Dedifferentiated amniotic fluid mesenchymal stem cell (primary cell): ENCODE measurements around the gene SECISBP2L.

Experiments
- DNase-seq: peaks from one replicate; pipeline ENCODE4 v3.0.0-alpha.2; 2016; ENCODE audit errors: extremely low spot score

Gene SECISBP2L

DNA sequence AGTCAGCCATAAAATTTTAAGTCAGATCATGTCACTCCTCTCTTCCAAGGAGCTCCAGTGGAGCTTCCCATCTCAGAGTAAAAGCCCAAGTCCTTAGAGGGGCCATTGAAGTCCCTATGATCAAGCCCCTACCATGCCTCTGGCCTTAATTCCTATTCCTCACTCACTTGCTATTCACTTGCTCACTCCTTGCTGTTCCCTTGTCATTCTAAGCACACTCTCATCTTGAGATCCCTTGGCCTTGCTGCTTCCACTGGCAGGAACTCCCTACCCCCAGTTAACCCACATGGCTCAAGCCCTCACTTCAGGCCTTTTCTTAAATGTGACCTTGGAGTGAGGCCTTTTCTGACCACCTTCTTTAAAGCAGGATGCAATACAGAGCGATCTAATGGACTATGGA is 12.3 kb upstream of the SECISBP2L start:
- DNase-seq = no peak

GRCh38 chr15:49055630-49056029 is 9.4 kb upstream of the SECISBP2L start:
- no peak for DNase-seq

- DNase-seq = no peak
Observed at GRCh38 chr15:49052662-49053061, 6.4 kb upstream of the SECISBP2L start.

- DNase-seq = no peak
Observed at GRCh38 chr15:49047456-49047855, 1.2 kb upstream of the SECISBP2L start.

- no peak for DNase-seq
Observed at GRCh38 chr15:49045751-49046219, 461 bp downstream of the SECISBP2L start.

DNA sequence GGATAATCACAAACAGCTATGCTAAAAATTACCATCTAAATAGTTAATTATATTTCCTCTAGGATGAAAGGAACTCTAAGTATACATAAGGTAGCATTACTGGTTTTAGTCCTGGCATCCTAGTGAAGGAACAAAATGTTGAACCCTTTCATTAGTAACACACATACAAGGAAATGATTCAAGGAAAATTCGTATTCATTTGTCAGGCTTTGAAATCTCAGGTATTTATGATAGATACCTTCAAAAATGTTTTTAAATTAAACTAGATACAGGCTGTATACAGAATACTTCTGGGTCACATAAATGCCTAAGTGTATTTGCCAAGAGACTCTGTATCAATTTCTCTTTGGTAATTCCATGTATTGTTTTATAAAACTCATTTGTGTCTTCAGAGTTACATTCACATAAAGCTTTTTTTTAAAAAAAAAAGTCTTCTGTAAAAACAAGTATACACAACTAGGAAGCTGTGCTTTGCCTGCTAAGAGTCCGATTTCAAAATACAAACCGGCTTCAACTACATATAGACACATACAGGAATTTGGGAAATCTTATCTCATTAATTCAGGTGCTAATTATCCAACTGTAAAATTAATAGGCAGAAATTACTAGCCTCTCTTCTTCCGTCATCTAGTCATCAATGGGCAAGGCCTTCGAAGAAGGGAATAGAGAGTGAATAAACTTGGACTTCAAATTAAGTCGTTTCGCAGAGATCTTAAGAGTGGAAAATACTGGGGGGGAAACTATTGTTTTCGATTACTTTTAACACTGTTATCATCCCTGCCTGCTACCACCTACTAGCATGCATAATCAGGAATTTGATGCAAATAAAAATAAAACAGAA is 1.3 kb downstream of the SECISBP2L start:
- DNase-seq = no peak

DNA sequence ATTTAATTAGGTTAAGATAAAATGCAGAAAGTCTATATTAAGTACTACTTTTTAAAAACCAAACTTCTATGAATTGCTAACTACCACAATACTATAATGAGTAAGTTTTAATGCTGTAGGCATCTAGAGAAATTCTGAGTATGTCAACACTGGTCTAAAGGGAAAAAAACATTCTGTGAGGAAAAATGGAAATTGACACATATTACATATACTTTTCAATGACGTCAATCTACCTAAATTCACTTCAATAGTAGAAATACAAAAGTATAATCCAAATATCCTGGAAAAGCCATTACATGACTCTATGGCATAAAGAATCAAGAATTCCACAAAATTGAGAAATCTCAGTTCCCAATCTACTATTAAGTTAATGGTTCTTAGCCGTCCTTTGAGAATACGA is 2.2 kb downstream of the SECISBP2L start:
- DNase-seq = no peak

- no peak for DNase-seq
Observed at GRCh38 chr15:49042165-49042564, 4.1 kb downstream of the SECISBP2L start.

- no peak for DNase-seq
Observed at GRCh38 chr15:49041426-49041825, 4.8 kb downstream of the SECISBP2L start.

GRCh38 chr15:49040151-49040550 is 6.1 kb downstream of the SECISBP2L start:
- no peak for DNase-seq

DNA sequence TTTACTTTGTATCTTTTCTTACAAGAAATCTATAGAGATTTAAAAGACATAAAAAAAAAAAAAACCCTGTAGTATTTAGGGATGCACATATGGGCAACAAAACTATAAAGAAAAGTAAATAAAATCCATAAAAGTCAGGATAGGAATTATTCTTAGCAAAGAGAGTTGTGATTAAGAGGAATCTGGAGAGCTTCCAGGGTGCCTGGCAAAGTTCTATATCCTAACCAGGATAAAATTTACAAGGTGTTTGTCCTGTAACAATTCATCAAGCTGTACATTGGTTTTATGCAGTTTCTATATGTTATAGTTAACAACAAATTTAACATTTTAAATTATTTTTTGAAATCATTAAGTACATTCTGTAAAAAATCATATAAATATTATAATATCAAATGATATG is 7.9 kb downstream of the SECISBP2L start:
- no peak for DNase-seq

DNA sequence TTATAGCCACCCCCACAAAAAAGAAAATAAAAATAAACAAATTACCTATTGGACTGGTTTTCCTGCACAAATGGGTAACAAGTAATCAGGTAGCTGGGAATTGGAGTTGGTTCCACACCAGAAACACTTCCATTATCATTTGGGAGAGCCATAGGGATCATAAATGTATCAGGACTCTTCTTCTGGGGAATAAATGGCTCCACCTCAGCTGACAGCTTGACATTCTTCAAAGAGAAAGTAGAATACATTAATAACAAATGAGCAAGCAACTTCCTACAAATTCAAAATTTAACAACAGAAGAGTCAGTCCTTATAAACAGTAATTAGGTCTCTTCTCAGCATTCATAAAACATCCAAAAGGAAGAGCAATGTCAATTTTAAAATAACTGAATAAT is 8.7 kb downstream of the SECISBP2L start:
- DNase-seq = no peak

DNA sequence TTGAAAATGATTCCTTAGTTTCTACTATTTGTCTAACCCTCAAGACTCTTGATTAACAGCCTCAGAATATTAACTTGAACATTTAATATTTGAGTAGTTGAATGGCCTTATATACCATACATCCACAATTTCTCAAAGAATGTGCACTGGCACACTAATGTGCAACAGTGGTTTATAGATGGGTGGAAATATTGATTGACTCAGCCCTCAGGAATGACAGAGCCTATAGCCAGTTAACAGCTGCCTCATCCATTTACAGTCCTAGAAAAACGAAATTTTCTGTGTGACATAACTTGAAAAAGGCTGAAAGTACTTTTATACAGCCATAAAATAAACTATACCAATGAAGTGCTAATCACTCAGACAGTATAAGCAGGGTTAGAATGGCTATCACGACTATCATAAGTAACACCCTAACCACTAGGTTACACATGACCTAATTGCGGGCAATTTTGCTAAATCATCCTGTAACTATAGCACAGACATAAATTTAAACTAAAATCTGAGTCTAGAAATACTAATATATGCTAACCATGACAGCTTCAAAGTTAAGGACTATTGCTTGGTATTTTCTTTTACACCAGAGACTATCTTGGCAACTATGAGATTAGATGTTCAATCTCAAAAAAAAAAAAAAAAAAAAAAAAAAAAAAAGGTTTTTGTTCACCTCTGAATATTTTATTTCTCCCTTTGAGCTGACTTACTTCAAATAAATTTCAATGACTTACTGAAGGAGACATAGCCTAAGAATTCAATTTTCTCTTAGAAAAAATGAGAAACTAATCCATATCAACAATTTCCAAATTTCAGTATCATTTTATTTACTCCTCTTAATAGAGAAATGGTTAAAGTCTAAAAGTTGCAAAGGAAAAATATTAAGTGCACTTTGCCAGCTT is 9.3 kb downstream of the SECISBP2L start:
- peak; percentile 34 for DNase-seq

DNA sequence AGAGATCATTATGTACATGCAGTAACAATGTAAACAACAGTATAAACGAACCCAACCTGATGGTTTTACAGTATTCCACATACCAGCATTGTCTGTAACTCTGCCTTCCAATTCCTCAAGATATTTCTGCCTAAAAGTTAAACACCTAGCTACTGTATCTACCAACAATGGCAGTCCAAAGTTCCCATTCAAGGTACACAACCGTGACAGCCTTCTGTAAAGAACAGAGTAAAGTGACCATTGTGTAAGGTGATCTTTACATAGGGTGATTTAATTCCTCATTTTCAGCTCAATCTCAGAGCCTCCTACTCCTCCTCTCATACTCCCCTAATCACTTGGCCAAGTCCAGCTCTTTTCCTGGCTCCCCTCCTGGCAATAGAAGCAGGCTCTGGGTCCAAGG is 10.4 kb downstream of the SECISBP2L start:
- no peak for DNase-seq

- DNase-seq = no peak
Observed at GRCh38 chr15:49032601-49033145, 13.6 kb downstream of the SECISBP2L start.

- no peak for DNase-seq
Observed at GRCh38 chr15:49031804-49032203, 14.4 kb downstream of the SECISBP2L start.

DNA sequence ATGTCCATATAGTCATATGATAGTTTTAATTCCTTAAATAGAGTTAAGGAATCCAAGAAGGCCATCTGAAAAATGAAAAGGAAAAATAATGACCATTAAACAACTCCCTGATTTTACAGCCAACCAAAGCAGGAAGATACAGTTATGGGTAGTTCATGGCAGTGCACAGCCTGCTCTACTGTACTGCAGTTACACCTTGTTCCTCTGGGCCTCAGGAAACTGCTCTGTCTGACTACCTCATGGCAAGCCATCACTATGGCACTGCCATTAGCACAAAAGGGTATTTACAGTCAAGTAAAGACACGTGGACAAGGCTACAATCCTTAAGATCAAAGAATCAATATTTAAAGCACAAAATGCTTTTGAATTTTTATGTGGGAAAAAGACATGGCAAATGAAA is 19.5 kb downstream of the SECISBP2L start:
- DNase-seq = no peak

- no peak for DNase-seq
Observed at GRCh38 chr15:49024840-49025239, 21.4 kb downstream of the SECISBP2L start.

GRCh38 chr15:49023354-49023753 is 22.9 kb downstream of the SECISBP2L start:
- DNase-seq = no peak

DNA sequence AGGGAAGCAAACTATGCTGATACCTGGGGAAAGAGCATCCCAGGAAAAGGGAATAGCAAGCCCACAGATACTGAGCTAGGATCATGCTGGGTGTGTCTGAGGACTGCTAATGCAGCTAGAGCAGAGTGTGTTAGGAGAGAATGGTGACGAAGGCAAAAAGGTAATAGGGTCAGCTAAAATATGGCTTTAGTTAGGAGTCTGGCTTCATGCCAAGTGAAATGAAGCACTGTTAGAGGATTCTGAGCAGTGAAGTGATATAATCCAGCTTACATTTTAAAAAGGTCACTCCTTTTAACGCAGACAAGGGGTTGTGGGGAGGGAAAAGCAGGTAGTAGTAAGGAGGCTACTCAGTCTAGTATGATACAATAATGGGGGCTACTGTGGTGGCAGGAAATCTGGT is 30.4 kb downstream of the SECISBP2L start:
- DNase-seq = no peak

- no peak for DNase-seq
Observed at GRCh38 chr15:48999314-48999713, 46.9 kb downstream of the SECISBP2L start.

GRCh38 chr15:48996276-48996675 is 50.0 kb downstream of the SECISBP2L start:
- no peak for DNase-seq
